Left ventricle myocardium inferior (tissue), 1 donor: ENCODE results near the gene HECW1. TPM values are rescaled to one million over a fixed set of nuclear protein-coding genes. Genes with fewer than 3 reads are reported as not detected.

Experiments
- DNase-seq: peaks from one replicate; pipeline ENCODE4 v3.0.0-alpha.2; 2020
- H3K27ac ChIP-seq: fragments of 200-600 bp; replicated peaks from 2 replicates; pipeline ENCODE4 v1.8.0; 2021
- H3K27me3 ChIP-seq: fragments of 200-600 bp; 2 replicates; pipeline ENCODE4 v1.8.0; 2021; ENCODE audit warnings: low read depth
- H3K36me3 ChIP-seq: fragments of 200-600 bp; 2 replicates; pipeline ENCODE4 v1.8.0; 2021
- H3K4me1 ChIP-seq: fragments of 200-600 bp; 2 replicates; pipeline ENCODE4 v1.8.0; 2021
- H3K4me3 ChIP-seq: fragments of 200-600 bp; 2 replicates; pipeline ENCODE4 v1.8.0; 2021; ENCODE audit warnings: mild to moderate bottlenecking, moderate library complexity
- H3K9me3 ChIP-seq: fragments of 200-600 bp; replicated peaks from 2 replicates; pipeline ENCODE4 v1.8.0; 2021
- CTCF ChIP-seq: fragments of 200-600 bp; IDR thresholded peaks from 2 replicates; pipeline ENCODE4 v1.8.0; 2021; ENCODE audit warnings: antibody characterized with exemption, mild to moderate bottlenecking, borderline replicate concordance
- intact Hi-C: fragments of 100-400 bp; cut with micrococcal nuclease; formaldehyde crosslinking; loops from one replicate; pipeline ENCODE4 v1.11.0; 2022
- total RNA-seq: library from RNA; stranded (reverse); fragmentation: NEBNext Ultra II Directional; extraction: Animal tissue kit (Norgen Biotek cat#: 25700); gene quantifications from one replicate; pipeline ENCODE4 v1.2.1, GENCODE V29; 2021
- donor health status: DM: no; HTN: yes; CAD: no; lungs with severe emphysema.

The HECW1 gene
- total RNA-seq, 1 donor from 2014 or later: not detected

- DNase-seq: no peak
- Histone ChIP-seq H3K27ac (no peak overlapping the region), H3K9me3 (peaks cover 7% of the 10 kb centered on the region), H3K27me3 (peaks cover 45% of the 10 kb centered on the region), H3K4me1 (no peaks in the 10 kb centered on the region), H3K4me3 (no peak overlapping the region), H3K36me3 (no peaks in the 10 kb centered on the region)
- TF ChIP-seq CTCF: no peak
- intact Hi-C loops: loop anchor here (5.0 kb wide), 1 partner anchor 163 kb away; no protein-coding TSS in a partner anchor
These were observed 7.5 kb upstream of the HECW1 start for GRCh38 chr7:43104874-43105520.

GRCh38 chr7:43105521-43106120 is 6.8 kb upstream of the HECW1 start:
- intact Hi-C loops: loop anchor here (5.0 kb wide), 1 partner anchor 163 kb away; no protein-coding TSS in a partner anchor
- TF ChIP-seq CTCF: no peak
- Histone ChIP-seq H3K4me1 (no peaks in the 10 kb centered on the region), H3K4me3 (no peak overlapping the region), H3K27ac (no peak overlapping the region), H3K36me3 (no peaks in the 10 kb centered on the region), H3K9me3 (peaks cover 7% of the 10 kb centered on the region), H3K27me3 (peaks cover 52% of the 10 kb centered on the region)
- no peak for DNase-seq

- H3K36me3 ChIP-seq: no peaks in the 10 kb centered on the region
- no peak overlapping the region for H3K27ac ChIP-seq
- no peak overlapping the region for H3K4me3 ChIP-seq
- H3K27me3 ChIP-seq: peaks cover 71% of the 10 kb centered on the region
- H3K9me3 ChIP-seq: peaks cover 7% of the 10 kb centered on the region
- intact Hi-C loops: loop anchor here (5.0 kb wide), 1 partner anchor 166 kb away; no protein-coding TSS in a partner anchor
- peak; percentile 44 for DNase-seq
- TF ChIP-seq CTCF: peak; percentile 81
- H3K4me1 ChIP-seq: peaks cover 14% of the 10 kb centered on the region
These were observed 4.0 kb upstream of the HECW1 start for GRCh38 chr7:43108255-43109011.

GRCh38 chr7:43110791-43111535 is 1.5 kb upstream of the HECW1 start:
- peaks cover under 1% of the 10 kb centered on the region for H3K9me3 ChIP-seq
- H3K4me3 ChIP-seq: no peak overlapping the region
- H3K27me3 ChIP-seq: peaks cover 79% of the 10 kb centered on the region
- no peak for DNase-seq
- H3K4me1 ChIP-seq: peaks cover 21% of the 10 kb centered on the region
- no peak overlapping the region for H3K27ac ChIP-seq
- H3K36me3 ChIP-seq: no peaks in the 10 kb centered on the region
- intact Hi-C loops: no loop called here
- no peak for TF ChIP-seq CTCF
